Endothelial cell of umbilical vein (primary cell): ENCODE measurements around the gene SCYL3. TPM values are rescaled to one million over a fixed set of nuclear protein-coding genes. Genes with fewer than 3 reads are reported as not detected.

Experiments
- BruUV-seq: library from RNA; stranded (reverse); fragments of 400-500 nt; replicated peaks from 2 replicates; lab custom pipeline; 2021; lab: Mats Ljungman, UMichigan
- CTCF ChIA-PET: fragments of 300-600, 350-600 bp; sonication (Branson Sonifier 250); formaldehyde crosslinking; loops from one replicate; lab custom pipeline; 2021; ENCODE audit warnings: antibody characterized with exemption, inconsistent platforms; lab: Charles Lee
- POLR2A ChIA-PET: fragments of 300-600, 350-600 bp; sonication (Branson Sonifier 250); formaldehyde crosslinking; loops from one replicate; lab custom pipeline; 2021; ENCODE audit warnings: antibody characterized with exemption, inconsistent platforms; lab: Charles Lee
- DNase-seq: peaks from one replicate; pipeline ENCODE4 v3.0.0-alpha.2; 2011; ENCODE audit warnings: low read depth, low spot score
- FAIRE-seq: peaks from 2 replicates; lab custom pipeline; 2011; peaks lifted over from hg19 to GRCh38; lab: Jason Lieb, UNC
- H2AFZ ChIP-seq: 2 replicates; pipeline ENCODE4 v1.6.0; 2012; ENCODE audit warnings: low read depth, low read length, control low read depth, inconsistent platforms
- H3K27ac ChIP-seq: 2 replicates; pipeline ENCODE4 v1.5.1; 2011; ENCODE audit warnings: low read depth, mild to moderate bottlenecking, control low read depth, low read length, moderate library complexity; ENCODE audit not compliant: insufficient read depth
- H3K27me3 ChIP-seq, 2 experiments: 2 replicates each; pipeline versions ENCODE4 v1.6.0 to v1.6.1; 2011; ENCODE audit warnings: low read length in 2 of 2, mixed read lengths in 1 of 2; ENCODE audit not compliant: control insufficient read depth in 2 of 2, insufficient read depth in 2 of 2
- H3K36me3 ChIP-seq, 2 experiments: 2 replicates in 1 of 2; 3 replicates in 1 of 2; pipeline ENCODE4 v1.5.1; 2011; ENCODE audit warnings: low read length in 2 of 2, mild to moderate bottlenecking in 1 of 2, moderate library complexity in 1 of 2; ENCODE audit not compliant: control insufficient read depth in 2 of 2, insufficient read depth in 2 of 2; ENCODE audit errors: extremely low read depth in 1 of 2
- H3K4me1 ChIP-seq: 3 replicates; pipeline ENCODE4 v1.5.1; 2011; ENCODE audit warnings: mild to moderate bottlenecking, low read length; ENCODE audit not compliant: control insufficient read depth, insufficient read depth; ENCODE audit errors: extremely low read depth
- H3K4me2 ChIP-seq: 2 replicates; pipeline ENCODE4 v1.6.1; 2011; ENCODE audit warnings: low read length, control low read depth, mixed read lengths; ENCODE audit not compliant: insufficient read depth
- H3K4me3 ChIP-seq, 3 experiments: fragments of 200-600 bp in 1 of 3; sonication (generic), shearing (Covaris generic) in 1 of 3; replicated peaks in 1 of 3; 2 replicates each; pipeline ENCODE4 v1.5.1; 2011 to 2016; ENCODE audit warnings: control low read depth in 3 of 3, low read length in 3 of 3, mild to moderate bottlenecking in 2 of 3, inconsistent platforms in 1 of 3, low read depth in 1 of 3, moderate library complexity in 1 of 3; ENCODE audit not compliant: insufficient read depth in 1 of 3
- H3K79me2 ChIP-seq: 2 replicates; pipeline ENCODE4 v1.6.0; 2012; ENCODE audit warnings: low read length, inconsistent platforms; ENCODE audit not compliant: control insufficient read depth, insufficient read depth
- H3K9ac ChIP-seq: replicated peaks from 2 replicates; pipeline ENCODE3; 2011; ENCODE audit warnings: low read length, control low read depth; ENCODE audit not compliant: insufficient read depth; ENCODE audit errors: extremely low read depth
- H3K9me1 ChIP-seq: replicated peaks from 3 replicates; pipeline ENCODE4 v1.6.0; 2011; ENCODE audit warnings: mild to moderate bottlenecking, low read length; ENCODE audit not compliant: control insufficient read depth, insufficient read depth; ENCODE audit errors: extremely low read depth
- H3K9me3 ChIP-seq: replicated peaks from 2 replicates; pipeline ENCODE4 v1.5.1; 2012; ENCODE audit warnings: low read length, inconsistent platforms; ENCODE audit not compliant: control insufficient read depth, insufficient read depth
- H4K20me1 ChIP-seq: replicated peaks from 2 replicates; pipeline ENCODE3; 2011; ENCODE audit warnings: mild to moderate bottlenecking, low read length; ENCODE audit not compliant: control insufficient read depth, insufficient read depth; ENCODE audit errors: extremely low read depth
- EZH2 ChIP-seq: IDR thresholded peaks from 2 replicates; pipeline ENCODE4 v1.6.1; 2012; ENCODE audit warnings: borderline replicate concordance, low read depth, mild to moderate bottlenecking, moderate library complexity, low read length, inconsistent platforms; ENCODE audit not compliant: severe bottlenecking
- FOS ChIP-seq: IDR thresholded peaks from 2 replicates; pipeline ENCODE4 v1.6.1; 2011; ENCODE audit warnings: mild to moderate bottlenecking, low read length, moderate library complexity, borderline replicate concordance; ENCODE audit not compliant: insufficient read depth
- GATA2 ChIP-seq: IDR thresholded peaks from 2 replicates; pipeline ENCODE4 v1.7.0; 2011; ENCODE audit warnings: low read depth, mild to moderate bottlenecking, moderate library complexity, mixed read lengths, low read length; ENCODE audit not compliant: insufficient read length, insufficient read depth
- JUN ChIP-seq: IDR thresholded peaks from 2 replicates; pipeline ENCODE4 v1.6.1; 2011; ENCODE audit warnings: borderline replicate concordance, low read depth; ENCODE audit not compliant: insufficient read length, insufficient read depth
- MYC ChIP-seq: IDR thresholded peaks from one replicate; pipeline ENCODE4 v1.6.1; 2011; ENCODE audit warnings: mild to moderate bottlenecking, low read depth, low read length
- POLR2AphosphoS5 ChIP-seq: IDR thresholded peaks from 2 replicates; pipeline ENCODE4 v1.6.1; 2012; ENCODE audit warnings: low read depth, mild to moderate bottlenecking, control low read depth, low read length, moderate library complexity; ENCODE audit not compliant: insufficient read depth
- dilution Hi-C: fragments of 300-500 bp; cut with MboI; formaldehyde crosslinking; loops from one replicate; pipeline ENCODE4 v1.15.0; 2019; ENCODE audit warnings: low sequenced_read_pairs; ENCODE audit not compliant: extremely low pct_ligation_motif_present
- intact Hi-C: fragments of 100-400 bp; cut with micrococcal nuclease; formaldehyde crosslinking; loops from one replicate; pipeline ENCODE4 v1.10.0; 2022
- polyA plus RNA-seq, 4 experiments: library from polyadenylated mRNA; depleted of rRNA in 3 of 4; stranded (reverse) in 3 of 4; unstranded in 1 of 4; fragments of >200 nt; gene quantifications; 2 replicates each; pipeline versions ENCODE4 v1.2.1 to v1.2.3, GENCODE V29; 2011 to 2012; ENCODE audit warnings: missing spikeins in 1 of 4
- total RNA-seq: library from RNA; stranded (reverse); gene quantifications from 2 replicates; pipeline ENCODE4 v1.2.3, GENCODE V29; 2021
- TF ChIP-seq, protein P1 (sequence below), 2 donors: IDR thresholded peaks; 1 replicate in 1 of 2; 2 replicates in 1 of 2; pipeline ENCODE4 v1.5.1; 2011; ENCODE audit warnings: low read length in 2 of 2, mild to moderate bottlenecking in 2 of 2, moderate library complexity in 2 of 2, control low read depth in 1 of 2, inconsistent platforms in 1 of 2, low read depth in 1 of 2; ENCODE audit not compliant: insufficient read depth in 1 of 2; ENCODE audit errors: extremely low read depth in 1 of 2
- TF ChIP-seq, protein P2 (sequence below): IDR thresholded peaks from 2 replicates; pipeline ENCODE4 v1.6.1; 2011; ENCODE audit not compliant: insufficient read depth, insufficient read length

The SCYL3 gene
- total and polyA plus RNA-seq, 2 donors (not counting 3 experiments of a cell fraction or from before 2014, with no cell fraction given), result 3.3 to 6.2 TPM

DNA sequence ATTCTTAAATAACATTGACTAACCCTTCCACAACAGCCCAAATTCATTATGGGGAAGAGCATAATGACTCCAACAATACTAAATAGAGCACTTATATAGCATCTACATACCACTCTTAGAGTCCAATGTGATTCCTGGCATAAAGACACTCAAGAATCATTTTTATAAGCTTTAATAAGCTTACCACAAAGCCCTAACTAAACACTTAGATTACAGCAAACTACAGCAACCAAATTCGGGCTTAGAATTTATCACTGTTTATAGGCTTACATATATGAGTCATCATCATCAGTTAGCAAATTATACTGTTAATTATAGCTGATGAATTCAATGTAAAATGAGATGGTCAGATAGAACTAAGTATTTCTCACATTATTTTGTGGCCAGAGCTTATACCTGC, 7.3 kb downstream of the SCYL3 start:
- H3K4me2 ChIP-seq, result no peak overlapping the region
- H2AFZ ChIP-seq, result no peak overlapping the region
- dilution Hi-C loops, result no loop called here
- no peaks in the 10 kb centered on the region for H3K9me1 ChIP-seq
- DNase-seq (no peak), FAIRE-seq (no peak)
- no peak overlapping the region for H3K9ac ChIP-seq
- intact Hi-C loops, result no loop called here
- H3K9me3 ChIP-seq, result no peaks in the 10 kb centered on the region
- peaks cover 0 to 5% of the 10 kb centered on the region in 2 experiments for H3K36me3 ChIP-seq
- H3K4me1 ChIP-seq, result peaks cover 3% of the 10 kb centered on the region
- H3K79me2 ChIP-seq, result peaks cover 8% of the 10 kb centered on the region
- POLR2A ChIA-PET, result no interaction called here
- no TSS peak for BruUV-seq
- no peaks in the 10 kb centered on the region for H4K20me1 ChIP-seq
- no peaks in the 10 kb centered on the region for H3K27me3 ChIP-seq
- H3K4me3 ChIP-seq, result no peak overlapping the region
- CTCF ChIA-PET, result interaction anchor here (1.8 kb wide), 1 partner anchor 77 kb away, joined by 4 read pairs; no protein-coding TSS in a partner anchor
- H3K27ac ChIP-seq, result no peak overlapping the region
- no peak for TF ChIP-seq GATA2
- TF ChIP-seq POLR2AphosphoS5, result no peak
- no peak for TF ChIP-seq JUN
- TF ChIP-seq, protein P1, sequence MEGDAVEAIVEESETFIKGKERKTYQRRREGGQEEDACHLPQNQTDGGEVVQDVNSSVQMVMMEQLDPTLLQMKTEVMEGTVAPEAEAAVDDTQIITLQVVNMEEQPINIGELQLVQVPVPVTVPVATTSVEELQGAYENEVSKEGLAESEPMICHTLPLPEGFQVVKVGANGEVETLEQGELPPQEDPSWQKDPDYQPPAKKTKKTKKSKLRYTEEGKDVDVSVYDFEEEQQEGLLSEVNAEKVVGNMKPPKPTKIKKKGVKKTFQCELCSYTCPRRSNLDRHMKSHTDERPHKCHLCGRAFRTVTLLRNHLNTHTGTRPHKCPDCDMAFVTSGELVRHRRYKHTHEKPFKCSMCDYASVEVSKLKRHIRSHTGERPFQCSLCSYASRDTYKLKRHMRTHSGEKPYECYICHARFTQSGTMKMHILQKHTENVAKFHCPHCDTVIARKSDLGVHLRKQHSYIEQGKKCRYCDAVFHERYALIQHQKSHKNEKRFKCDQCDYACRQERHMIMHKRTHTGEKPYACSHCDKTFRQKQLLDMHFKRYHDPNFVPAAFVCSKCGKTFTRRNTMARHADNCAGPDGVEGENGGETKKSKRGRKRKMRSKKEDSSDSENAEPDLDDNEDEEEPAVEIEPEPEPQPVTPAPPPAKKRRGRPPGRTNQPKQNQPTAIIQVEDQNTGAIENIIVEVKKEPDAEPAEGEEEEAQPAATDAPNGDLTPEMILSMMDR (IDR thresholded peaks at IDR 0.05; ENCODE audit: extremely low read depth in 1 of 2, insufficient read depth in 1 of 2, low read depth in 1 of 2, low read length in 2 of 2), result no peak
- TF ChIP-seq, protein P2, sequence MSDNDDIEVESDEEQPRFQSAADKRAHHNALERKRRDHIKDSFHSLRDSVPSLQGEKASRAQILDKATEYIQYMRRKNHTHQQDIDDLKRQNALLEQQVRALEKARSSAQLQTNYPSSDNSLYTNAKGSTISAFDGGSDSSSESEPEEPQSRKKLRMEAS, result no peak
- TF ChIP-seq FOS, result no peak
- no peak for TF ChIP-seq MYC
- no peak for TF ChIP-seq EZH2
